Tibial nerve (tissue), 4 donors: ENCODE data around the gene NADK. TPM values are rescaled to one million over a fixed set of nuclear protein-coding genes. Genes with fewer than 3 reads are reported as not detected.
A peak's percentile ranks its signal among the peaks of the same experiment; 100 is the strongest.
"Not testable (repeated sequence)": the region's sequence is repeated elsewhere in the genome, so short reads cannot be mapped to it uniquely, and the experiment has no call there.

Experiments used
- DNase-seq, 2 donors: peaks; one replicate each; pipeline ENCODE4 v3.0.0-alpha.2; 2019; ENCODE audit warnings: low spot score in 2 of 2
- H3K27ac ChIP-seq, 4 donors: fragments of 200-600 bp; sonication (generic) in 3 of 4; one replicate each; pipeline ENCODE4 v1.5.1; 2017 to 2019; ENCODE audit warnings: mild to moderate bottlenecking in 1 of 4
- H3K27me3 ChIP-seq, 2 donors: fragments of 200-600 bp; sonication (generic) in 1 of 2; one replicate each; pipeline versions ENCODE4 v1.5.1 to v1.6.0; 2017 to 2019
- H3K36me3 ChIP-seq, 3 donors: fragments of 200-600 bp; sonication (generic); one replicate each; pipeline ENCODE4 v1.5.1; 2018 to 2019
- H3K4me1 ChIP-seq, 4 donors: fragments of 200-600 bp; sonication (generic) in 3 of 4; one replicate each; pipeline ENCODE4 v1.5.1; 2017 to 2019
- H3K4me3 ChIP-seq, 4 donors: fragments of 200-600 bp; sonication (generic) in 3 of 4; one replicate each; pipeline ENCODE4 v1.5.1; 2017 to 2019; ENCODE audit warnings: mild to moderate bottlenecking in 1 of 4, moderate library complexity in 1 of 4
- H3K9me3 ChIP-seq, 4 donors: fragments of 200-600 bp; sonication (generic) in 3 of 4; one replicate each; pipeline ENCODE4 v1.5.1; 2017 to 2019
- EP300 ChIP-seq, 2 donors: sonication (generic); formaldehyde crosslinking; IDR thresholded peaks; one replicate each; pipeline ENCODE4 v1.6.1; 2017; ENCODE audit warnings: antibody characterized with exemption in 2 of 2, mild to moderate bottlenecking in 1 of 2
- POLR2A ChIP-seq, 2 donors: fragments of 450-650 bp; IDR thresholded peaks; one replicate each; pipeline ENCODE4 v1.6.1; 2017; ENCODE audit warnings: antibody characterized with exemption in 2 of 2, mild to moderate bottlenecking in 2 of 2, moderate library complexity in 2 of 2
- WGBS, 2 donors: methylation state at CpG; one replicate each; pipeline ENCODE4 v1.1.5; 2018; 5-methylcytosine and 5-hydroxymethylcytosine counted together
- total RNA-seq, 4 donors: library from RNA; depleted of rRNA; stranded (reverse); fragments of >200 nt; gene quantifications; one replicate each; pipeline ENCODE4 v1.1.0, GENCODE V29; 2016
- TF ChIP-seq, protein P1 (sequence below), 5 experiments: fragments of 200-600 bp in 3 of 5; fragments of 450-650 bp in 2 of 5; sonication (generic) in 3 of 5; IDR thresholded peaks; one replicate each; pipeline ENCODE4 v1.5.1; 2016 to 2019; ENCODE audit warnings: antibody characterized with exemption in 5 of 5, mild to moderate bottlenecking in 3 of 5, moderate library complexity in 2 of 5

The NADK gene
- total RNA-seq, 4 donors from 2014 or later, result 111 to 145 (median 119) TPM

DNA sequence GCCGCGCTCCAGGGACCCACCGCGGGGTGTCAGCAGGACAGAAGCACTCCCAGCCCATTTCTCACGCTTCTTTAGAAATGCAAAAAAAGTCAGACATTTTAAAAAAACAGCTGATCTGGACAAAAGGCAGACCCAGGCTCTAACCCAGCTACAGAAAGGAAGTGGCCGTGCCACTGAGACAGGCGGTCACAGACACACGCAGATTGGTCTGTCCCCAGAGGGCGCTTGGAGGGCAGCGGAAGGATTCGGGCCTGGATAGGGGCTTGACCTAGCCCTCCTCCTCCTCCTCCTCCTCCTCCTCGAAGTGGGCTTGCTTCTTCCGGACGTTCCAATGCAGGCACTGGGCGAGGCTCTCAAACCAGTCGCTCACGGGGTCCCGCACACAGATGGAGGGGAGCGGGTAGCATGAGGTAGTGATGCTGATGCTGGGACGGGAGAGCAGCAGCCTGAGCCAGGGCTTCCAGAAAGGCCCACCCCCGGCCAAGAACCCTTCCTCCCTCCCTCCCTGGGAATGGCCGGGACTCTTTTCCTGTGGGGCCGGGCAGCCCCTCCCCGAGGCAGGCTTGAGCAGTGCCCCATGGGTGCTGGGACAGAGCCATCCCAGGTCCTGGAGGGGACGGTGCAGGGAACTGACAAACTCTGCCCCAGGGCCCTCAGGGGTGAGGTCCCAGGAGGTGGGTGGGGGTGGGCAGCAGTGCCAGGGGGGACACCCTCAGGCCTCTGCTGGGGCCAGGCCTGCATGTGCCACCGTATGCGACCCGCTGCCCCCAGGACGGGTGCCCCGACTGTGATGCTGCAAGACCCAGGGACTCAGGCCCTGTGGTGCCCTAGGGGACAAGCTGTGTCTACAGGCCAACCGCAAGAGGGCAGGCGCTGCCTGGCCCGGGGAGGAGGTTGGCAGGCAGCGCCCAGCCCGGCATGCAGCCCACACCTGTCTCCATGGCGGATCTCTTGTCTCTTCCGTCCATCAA, 25.3 kb downstream of the NADK start:
- H3K9me3 ChIP-seq, result no peaks in the 10 kb centered on the region
- H3K27ac ChIP-seq, result no peak overlapping the region
- H3K4me3 ChIP-seq, result no peak overlapping the region
- 81 to 85% methylated on average over 17 to 33 of the region's 37 CpGs for whole genome bisulfite sequencing, 2 donors
- no peak for TF ChIP-seq EP300 (IDR thresholded peaks at IDR 0.05)
- TF ChIP-seq, protein P1, sequence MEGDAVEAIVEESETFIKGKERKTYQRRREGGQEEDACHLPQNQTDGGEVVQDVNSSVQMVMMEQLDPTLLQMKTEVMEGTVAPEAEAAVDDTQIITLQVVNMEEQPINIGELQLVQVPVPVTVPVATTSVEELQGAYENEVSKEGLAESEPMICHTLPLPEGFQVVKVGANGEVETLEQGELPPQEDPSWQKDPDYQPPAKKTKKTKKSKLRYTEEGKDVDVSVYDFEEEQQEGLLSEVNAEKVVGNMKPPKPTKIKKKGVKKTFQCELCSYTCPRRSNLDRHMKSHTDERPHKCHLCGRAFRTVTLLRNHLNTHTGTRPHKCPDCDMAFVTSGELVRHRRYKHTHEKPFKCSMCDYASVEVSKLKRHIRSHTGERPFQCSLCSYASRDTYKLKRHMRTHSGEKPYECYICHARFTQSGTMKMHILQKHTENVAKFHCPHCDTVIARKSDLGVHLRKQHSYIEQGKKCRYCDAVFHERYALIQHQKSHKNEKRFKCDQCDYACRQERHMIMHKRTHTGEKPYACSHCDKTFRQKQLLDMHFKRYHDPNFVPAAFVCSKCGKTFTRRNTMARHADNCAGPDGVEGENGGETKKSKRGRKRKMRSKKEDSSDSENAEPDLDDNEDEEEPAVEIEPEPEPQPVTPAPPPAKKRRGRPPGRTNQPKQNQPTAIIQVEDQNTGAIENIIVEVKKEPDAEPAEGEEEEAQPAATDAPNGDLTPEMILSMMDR (IDR thresholded peaks at IDR 0.05), result no peak
- TF ChIP-seq POLR2A (IDR thresholded peaks at IDR 0.05), result no peak
- H3K27me3 ChIP-seq, result no peaks in the 10 kb centered on the region
- peaks cover 3 to 59% (median 15%) of the 10 kb centered on the region in 3 donors for H3K36me3 ChIP-seq
- no peak for DNase-seq
- H3K4me1 ChIP-seq, result peaks cover 0 to 2% (median 0%) of the 10 kb centered on the region in 4 donors

DNA sequence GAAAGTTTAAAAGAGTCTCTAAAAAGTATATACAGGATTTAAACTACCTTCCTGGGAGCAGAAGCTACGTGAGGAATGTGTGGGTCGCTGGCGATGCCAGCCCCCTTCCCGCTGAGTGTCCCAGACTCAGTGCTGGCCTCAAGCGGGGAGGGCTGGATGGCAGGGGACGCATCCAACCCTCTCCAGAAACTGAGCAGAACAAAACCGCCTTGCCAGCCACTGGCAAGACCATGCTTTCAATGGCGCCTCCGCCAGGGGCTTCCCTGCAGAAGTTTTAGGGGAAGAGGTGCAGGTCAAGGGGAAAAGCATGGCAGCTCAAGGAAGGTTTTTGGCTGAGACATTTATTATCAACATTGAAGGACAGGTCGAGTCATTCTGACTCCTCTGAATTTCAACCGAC, 26.1 kb downstream of the NADK start:
- Histone ChIP-seq H3K27me3 (no peaks in the 10 kb centered on the region), H3K36me3 (peaks cover 3 to 52% (median 15%) of the 10 kb centered on the region in 3 donors), H3K27ac (no peak overlapping the region), H3K4me3 (no peak overlapping the region), H3K4me1 (no peaks in the 10 kb centered on the region), H3K9me3 (no peaks in the 10 kb centered on the region)
- 84 to 86% methylated on average over 11 of the region's 11 CpGs for WGBS, 2 donors
- TF ChIP-seq, protein P1 (IDR thresholded peaks at IDR 0.05), result no peak
- TF ChIP-seq EP300 (IDR thresholded peaks at IDR 0.05) (no peak), POLR2A (IDR thresholded peaks at IDR 0.05) (no peak)
- DNase-seq, result no peak

DNA sequence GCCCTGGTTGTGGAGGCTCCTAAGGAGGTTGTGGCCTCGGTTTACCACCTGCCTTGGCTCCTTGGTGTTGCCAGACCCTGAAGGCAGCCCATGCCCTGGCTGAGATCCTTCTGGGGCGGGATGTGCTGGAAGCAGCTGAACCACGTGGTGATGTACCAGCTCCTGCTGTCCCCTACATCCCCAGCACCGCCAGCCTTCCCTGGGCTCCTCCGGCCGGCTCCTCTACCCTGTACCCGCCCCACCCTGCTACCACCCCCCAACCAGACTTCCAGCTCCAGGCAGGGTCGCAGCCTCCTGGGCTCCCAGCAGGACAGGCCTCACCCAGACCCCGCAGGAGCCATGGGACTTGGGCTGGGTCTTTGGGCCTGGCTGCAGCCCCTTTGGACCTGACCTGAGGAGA, 28.3 kb downstream of the NADK start:
- WGBS, 2 donors, result 70% methylated on average over 8 of the region's 9 CpGs; no CpG with 5 or more reads in 1 of the 2 donors
- DNase-seq, H3K4me3 ChIP-seq, H3K4me1 ChIP-seq, H3K27ac ChIP-seq, H3K27me3 ChIP-seq, H3K9me3 ChIP-seq: not testable (repeated sequence)
- peaks cover 3 to 30% (median 10%) of the 10 kb centered on the region in 3 donors for H3K36me3 ChIP-seq

DNA sequence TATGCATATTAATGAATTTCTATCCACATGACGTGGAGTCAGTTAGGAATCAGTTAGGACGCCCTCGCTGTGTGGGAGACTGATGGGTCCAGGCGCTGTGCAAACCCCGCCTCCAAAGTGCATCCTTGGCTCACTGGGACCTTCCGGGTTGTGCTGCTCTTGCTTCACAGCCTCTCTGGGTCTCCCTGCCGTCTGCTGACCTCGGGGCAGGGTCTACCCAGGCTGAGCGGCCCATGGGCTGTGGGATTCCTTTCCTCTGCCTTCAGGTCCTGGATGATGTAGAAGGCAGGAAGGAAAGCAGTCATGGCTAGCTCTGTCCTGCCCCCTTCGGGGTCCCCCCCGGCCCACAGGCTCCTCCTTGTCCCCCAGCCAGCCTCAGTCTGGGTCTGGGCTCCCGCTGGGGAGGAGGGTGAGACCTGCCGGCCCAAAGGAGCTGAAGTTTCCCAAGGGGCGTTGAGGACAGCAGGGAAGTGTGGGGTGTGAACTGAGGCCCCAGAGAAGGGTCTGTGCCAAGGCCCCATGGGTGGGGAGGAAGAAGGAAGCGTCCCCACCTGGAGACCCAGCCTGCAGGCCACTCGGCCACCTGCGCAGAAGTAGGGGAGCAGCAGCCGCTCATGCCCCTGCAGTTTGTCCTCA, 29.5 kb downstream of the NADK start:
- Histone ChIP-seq H3K36me3 (peaks cover 3 to 18% (median 3%) of the 10 kb centered on the region in 3 donors), H3K9me3 (no peaks in the 10 kb centered on the region), H3K4me1 (no peaks in the 10 kb centered on the region), H3K27ac (no peak overlapping the region), H3K27me3 (no peaks in the 10 kb centered on the region), H3K4me3 (no peak overlapping the region)
- TF ChIP-seq POLR2A (IDR thresholded peaks at IDR 0.05) (no peak), EP300 (IDR thresholded peaks at IDR 0.05) (no peak)
- TF ChIP-seq, protein P1 (IDR thresholded peaks at IDR 0.05), result no peak
- no peak for DNase-seq
- 58 to 63% methylated on average over 14 to 17 of the region's 18 CpGs for WGBS, 2 donors

DNA sequence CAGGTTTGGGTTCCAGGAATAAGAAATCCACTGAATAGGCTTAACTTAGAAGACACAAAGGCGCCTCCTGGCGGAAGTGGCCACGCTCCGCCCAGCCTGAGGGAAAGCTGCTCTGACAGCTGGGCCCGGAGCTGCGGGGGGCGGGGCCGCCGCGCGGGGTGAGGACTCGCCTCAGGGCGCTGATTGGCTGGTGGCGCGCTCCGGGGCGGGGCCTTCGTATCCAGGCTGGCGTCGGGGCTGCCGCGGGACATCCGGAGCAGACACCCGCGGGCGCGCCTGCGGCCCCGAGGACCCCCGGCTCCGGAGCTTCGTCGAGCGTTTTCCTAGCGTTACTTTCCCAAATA, 31.7 kb downstream of the NADK start:
- TF ChIP-seq, protein P1 (IDR thresholded peaks at IDR 0.05), result peak in 2 of 5 experiments; percentile 2 to 18
- not testable (repeated sequence) for H3K4me1 ChIP-seq, H3K9me3 ChIP-seq, DNase-seq, H3K27me3 ChIP-seq, H3K36me3 ChIP-seq
- peak overlapping the region in 3 of 4 donors; percentile 50 to 55 (median 53) for H3K4me3 ChIP-seq
- no CpG with 5 or more reads among the region's 35 CpGs for WGBS, 2 donors
- peak overlapping the region in 3 of 4 donors; percentile 88 to 95 (median 91) for H3K27ac ChIP-seq
